Hematopoietic multipotent progenitor cell treated with erythropoietin and hydrocortisone succinate and interleukin-3 and kit ligand, for 17 days (in vitro differentiated cells): ENCODE measurements around the gene FAM241A.

Experiments
- DNase-seq: peaks from one replicate; pipeline ENCODE4 v3.0.0-alpha.2; 2015; ENCODE audit warnings: low spot score

FAM241A gene

GRCh38 chr4:112214390-112215264 lies 69.4 kb downstream of the FAM241A start:
- DNase-seq, result peak; percentile 19

GRCh38 chr4:112219826-112220366 lies 74.6 kb downstream of the FAM241A start:
- no peak for DNase-seq

- no peak for DNase-seq
Observed at GRCh38 chr4:112222219-112222955, 77.1 kb downstream of the FAM241A start.

- DNase-seq, result no peak
Observed at GRCh38 chr4:112225157-112225556, 79.9 kb downstream of the FAM241A start.

GRCh38 chr4:112230879-112231778 lies 85.9 kb downstream of the FAM241A start:
- DNase-seq, result peak; percentile 97

- DNase-seq, result peak; percentile 64
Observed at GRCh38 chr4:112231779-112232713, 86.8 kb downstream of the FAM241A start, which contains the start of gene AP1AR. AP1AR (plus strand) TSS chr4:112231787; CDS start chr4:112232092, 305 bp downstream.

- peak; percentile 77 for DNase-seq
Observed at GRCh38 chr4:112234952-112235609, 89.8 kb downstream of the FAM241A start.

- DNase-seq, result no peak
Observed at GRCh38 chr4:112236040-112236439, 90.8 kb downstream of the FAM241A start.

- no peak for DNase-seq
Observed at GRCh38 chr4:112238833-112239232, 93.6 kb downstream of the FAM241A start.
